Activated CD8-positive, alpha-beta T cell treated with anti-CD3 and anti-CD28 coated beads for 36 hours (primary cell): Measurements from ENCODE around the gene LMO2. TPM values are rescaled to one million over a fixed set of nuclear protein-coding genes. Genes with fewer than 3 reads are reported as not detected.

ENCODE experiments used
- ATAC-seq: fragments of 200-7000 bp; cut with Tn5 transposase; one replicate; pipeline ENCODE4 v1.10.0; 2021; ENCODE audit warnings: mild to moderate bottlenecking, moderate library complexity
- CTCF ChIA-PET: fragments of 350-600 bp; sonication (Branson Sonifier 250); formaldehyde crosslinking; loops from one replicate; lab custom pipeline; 2021; ENCODE audit warnings: antibody characterized with exemption; lab: Charles Lee
- POLR2A ChIA-PET: fragments of 350-600 bp; sonication (Branson Sonifier 250); formaldehyde crosslinking; loops from one replicate; lab custom pipeline; 2021; ENCODE audit warnings: antibody characterized with exemption; lab: Charles Lee
- DNase-seq: peaks from one replicate; pipeline ENCODE4 v3.0.0-alpha.2; 2020
- H3K27ac Mint-ChIP-seq: one replicate; pipeline ENCODE4 v1.8.0; 2021; ENCODE audit warnings: mild to moderate bottlenecking, mixed read lengths
- H3K27me3 Mint-ChIP-seq: one replicate; pipeline ENCODE4 v1.8.0; 2021; ENCODE audit warnings: mixed read lengths
- H3K36me3 Mint-ChIP-seq: one replicate; pipeline ENCODE4 v1.8.0; 2021; ENCODE audit warnings: low read depth, mixed read lengths
- H3K4me1 Mint-ChIP-seq: one replicate; pipeline ENCODE4 v1.8.0; 2021; ENCODE audit warnings: low read depth, mixed read lengths
- H3K4me3 Mint-ChIP-seq: one replicate; pipeline ENCODE4 v1.8.0; 2021; ENCODE audit warnings: mild to moderate bottlenecking, moderate library complexity, mixed read lengths
- H3K9me3 Mint-ChIP-seq: one replicate; pipeline ENCODE4 v1.8.0; 2021; ENCODE audit warnings: mixed read lengths
- CTCF ChIP-seq: fragments of 200-600 bp; IDR thresholded peaks from one replicate; pipeline ENCODE4 v1.8.0; 2022; ENCODE audit warnings: antibody characterized with exemption, mild to moderate bottlenecking
- intact Hi-C: fragments of 100-400 bp; cut with micrococcal nuclease; formaldehyde crosslinking; loops from one replicate; pipeline ENCODE4 v1.10.0; 2022
- total RNA-seq, 2 experiments: library from RNA; stranded (reverse); gene quantifications; one replicate each; pipeline ENCODE4 v1.2.3, GENCODE V29; 2021

Gene LMO2
- total RNA-seq, 2 experiments from 2014 or later: not detected

- DNase-seq (no peak), ATAC-seq (no peak)
- intact Hi-C loops: no loop called here
- POLR2A ChIA-PET: interaction anchor here (1.0 kb wide), 1 partner anchor 788 kb away, joined by 3 read pairs; no protein-coding TSS in a partner anchor
- TF ChIP-seq CTCF: no peak
- Mint-ChIP-seq H3K4me3 (no peak overlapping the region), H3K9me3 (no peaks in the 10 kb centered on the region), H3K27ac (no peak overlapping the region), H3K27me3 (peaks cover 47% of the 10 kb centered on the region), H3K36me3 (no peaks in the 10 kb centered on the region), H3K4me1 (peaks cover 2% of the 10 kb centered on the region)
- CTCF ChIA-PET: interaction anchor here (1.0 kb wide), 2 partner anchors 11 to 84 kb away, joined by 3 read pairs; no protein-coding TSS in a partner anchor
Observed at GRCh38 chr11:33904102-33904501, 12.2 kb upstream of the LMO2 start.

GRCh38 chr11:33900159-33900840, 8.4 kb upstream of the LMO2 start:
- TF ChIP-seq CTCF: no peak
- peaks cover 6% of the 10 kb centered on the region for H3K4me1 Mint-ChIP-seq
- H3K27ac Mint-ChIP-seq: no peak overlapping the region
- H3K4me3 Mint-ChIP-seq: no peak overlapping the region
- DNase-seq (no peak), ATAC-seq (no peak)
- intact Hi-C loops: no loop called here
- ChIA-PET POLR2A (no interaction called here), CTCF (interaction anchor here (1.6 kb wide), 1 partner anchor 42 kb away, joined by 4 read pairs; no protein-coding TSS in a partner anchor)
- H3K27me3 Mint-ChIP-seq: peaks cover 60% of the 10 kb centered on the region
- H3K9me3 Mint-ChIP-seq: no peaks in the 10 kb centered on the region
- H3K36me3 Mint-ChIP-seq: no peaks in the 10 kb centered on the region

GRCh38 chr11:33899400-33900037, 7.6 kb upstream of the LMO2 start:
- Mint-ChIP-seq H3K27me3 (peaks cover 60% of the 10 kb centered on the region), H3K36me3 (no peaks in the 10 kb centered on the region), H3K4me3 (no peak overlapping the region), H3K27ac (no peak overlapping the region), H3K4me1 (peaks cover 10% of the 10 kb centered on the region), H3K9me3 (no peaks in the 10 kb centered on the region)
- ChIA-PET POLR2A (no interaction called here), CTCF (interaction anchor here (1.4 to 1.6 kb wide), 2 partner anchors 41 to 88 kb away, joined by 4 read pairs; no protein-coding TSS in a partner anchor)
- ATAC-seq: no peak
- intact Hi-C loops: loop anchor here (10.0 kb wide), 1 partner anchor 345 kb away; no protein-coding TSS in a partner anchor
- TF ChIP-seq CTCF: no peak
- no peak for DNase-seq

- no peak for ATAC-seq
- POLR2A ChIA-PET: no interaction called here
- Mint-ChIP-seq H3K4me1 (peaks cover 16% of the 10 kb centered on the region), H3K9me3 (no peaks in the 10 kb centered on the region), H3K27me3 (peaks cover 62% of the 10 kb centered on the region), H3K4me3 (no peak overlapping the region), H3K36me3 (no peaks in the 10 kb centered on the region), H3K27ac (no peak overlapping the region)
- CTCF ChIA-PET: interaction anchor here (1.4 kb wide), 1 partner anchor 89 kb away, joined by 4 read pairs; no protein-coding TSS in a partner anchor
- no peak for DNase-seq
- intact Hi-C loops: loop anchor here (10.0 kb wide), 1 partner anchor 346 kb away; no protein-coding TSS in a partner anchor
- TF ChIP-seq CTCF: no peak
Observed at GRCh38 chr11:33898957-33899356, 7.1 kb upstream of the LMO2 start.
